NCI-H748 treated with DMSO at 0.1 percent for 48 hours (cell line): ENCODE data around the gene SMIM34.
"Not testable (repeated sequence)": the region's sequence is repeated elsewhere in the genome, so short reads cannot be mapped to it uniquely, and the experiment has no call there.

Source experiments
- DNase-seq: peaks from one replicate; lab custom pipeline; 2025; lab: John Stamatoyannopoulos, UW

SMIM34 gene, protein sequence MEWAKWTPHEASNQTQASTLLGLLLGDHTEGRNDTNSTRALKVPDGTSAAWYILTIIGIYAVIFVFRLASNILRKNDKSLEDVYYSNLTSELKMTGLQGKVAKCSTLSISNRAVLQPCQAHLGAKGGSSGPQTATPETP

DNA sequence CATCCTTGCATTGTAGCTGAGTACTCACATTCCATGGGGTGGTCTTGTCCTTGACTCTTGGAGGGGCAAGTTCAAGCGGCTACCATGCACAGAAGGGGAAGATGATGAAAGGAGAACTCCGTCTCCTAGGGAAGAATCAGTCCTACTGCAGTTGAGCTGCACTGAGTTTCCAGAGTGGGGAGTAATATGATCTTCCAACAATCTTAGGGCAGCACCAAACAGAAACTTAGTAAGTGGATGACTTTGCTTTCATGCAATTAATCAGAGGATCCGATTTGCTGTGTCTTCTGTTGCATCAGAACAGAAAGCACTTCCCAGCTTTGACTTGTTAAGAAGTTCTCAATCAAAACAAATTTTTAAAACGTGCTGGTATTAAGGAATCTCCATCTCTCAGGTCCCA is at the start of gene SMIM34:
TSS of gene SMIM34 (minus strand) at position 147 of the 400 bp plus-strand sequence. CDS start at position 35, 112 bp downstream.
- DNase-seq: not testable (repeated sequence)

DNA sequence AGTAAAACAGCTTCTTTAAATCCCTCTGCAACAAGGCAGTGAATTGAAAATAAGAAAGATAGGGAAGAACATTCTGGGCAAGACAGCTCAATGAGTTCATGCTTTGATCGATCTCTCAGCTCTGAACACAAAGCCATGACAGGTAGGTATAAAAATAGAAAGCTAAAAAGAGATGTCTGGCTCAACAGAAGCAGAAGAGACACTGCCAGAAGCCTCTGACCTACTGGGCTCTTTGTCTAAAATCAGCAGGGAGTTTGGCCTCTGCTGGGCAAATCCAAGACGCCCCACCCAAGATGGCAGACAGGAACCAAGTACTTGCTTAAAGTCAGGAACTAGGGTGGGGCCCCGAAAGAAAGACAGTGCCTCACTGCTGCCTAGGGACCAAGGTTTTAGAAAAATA is 43.6 kb upstream of the SMIM34 start:
- DNase-seq: not testable (repeated sequence)

DNA sequence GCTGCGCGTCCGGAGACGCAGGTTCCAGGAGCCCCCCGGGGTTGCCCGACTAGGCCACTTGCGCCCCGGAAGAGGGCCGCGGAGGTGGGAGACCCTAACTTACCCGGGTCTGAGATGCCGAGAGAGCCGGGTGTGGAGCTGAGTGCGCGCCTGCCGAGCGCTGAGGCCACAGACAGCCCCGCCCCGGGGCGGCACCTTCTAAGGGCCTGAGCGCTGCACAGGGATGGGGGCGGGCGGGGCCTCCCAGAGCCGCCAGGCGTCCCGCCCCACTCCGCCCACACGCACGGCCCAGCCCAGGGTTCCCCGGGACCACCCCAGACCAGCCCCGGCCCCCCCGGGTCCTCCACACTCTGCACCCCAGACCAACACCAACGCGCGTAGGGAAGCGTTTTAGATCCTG is 35.7 kb upstream of the SMIM34 start:
- DNase-seq: not testable (repeated sequence)

DNA sequence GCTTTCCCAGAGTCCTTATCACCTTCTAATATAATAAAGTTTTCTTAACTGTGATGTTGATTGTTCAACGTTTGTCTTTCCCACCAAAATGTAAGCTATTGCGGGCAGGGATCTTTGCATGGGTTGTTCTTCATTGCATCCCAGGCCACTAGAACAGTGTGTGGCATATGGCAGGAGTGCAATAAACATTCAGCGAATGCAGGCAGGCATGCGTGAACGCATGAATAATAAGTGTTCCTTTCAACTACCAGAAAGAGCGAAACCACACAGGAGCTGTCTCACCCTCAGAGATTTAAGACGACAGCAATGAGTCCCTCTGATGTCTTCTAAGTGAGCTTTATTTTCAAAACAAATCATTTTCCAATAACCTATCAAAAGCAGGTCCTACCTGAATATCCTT is 34.5 kb upstream of the SMIM34 start:
- DNase-seq: not testable (repeated sequence)

DNA sequence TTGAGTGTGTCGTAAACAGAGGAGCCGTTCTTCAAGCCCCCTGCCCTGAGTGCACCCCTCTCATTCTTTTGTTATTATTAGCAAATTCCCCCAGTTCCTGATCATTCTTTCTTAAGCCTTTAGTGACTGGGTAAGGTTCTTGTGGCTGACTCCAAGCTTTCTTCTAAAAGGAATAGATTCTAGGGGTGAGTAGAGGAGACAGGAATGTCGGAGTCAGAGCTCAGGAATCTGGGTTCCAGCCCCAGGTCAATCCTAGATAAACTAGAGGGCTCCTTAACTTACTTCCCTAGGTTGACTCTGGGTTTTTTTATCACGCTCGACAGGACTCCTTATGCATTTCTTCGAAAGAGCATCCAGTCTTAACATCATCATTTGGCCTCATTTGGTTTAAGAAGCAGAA is 32.4 kb upstream of the SMIM34 start:
- DNase-seq: not testable (repeated sequence)

DNA sequence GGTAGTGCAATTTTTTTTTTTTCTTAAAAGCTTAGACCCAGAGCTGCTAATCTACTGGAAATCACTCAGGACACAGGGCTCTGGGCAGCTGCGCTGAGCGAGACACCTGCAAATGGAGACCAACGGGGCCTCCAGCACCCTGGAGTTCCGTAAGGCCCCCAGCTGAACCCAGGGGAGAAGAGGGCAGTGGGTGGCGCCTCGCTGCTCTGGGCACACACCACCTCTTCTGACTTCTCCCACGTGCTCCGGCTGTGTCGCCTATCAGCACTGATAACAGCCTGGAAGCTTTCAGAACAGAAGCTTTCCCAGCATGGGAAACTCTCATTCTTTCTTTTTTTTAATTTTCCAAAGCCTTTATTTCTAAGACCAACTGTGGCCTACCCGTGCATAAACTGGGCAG is 31.9 kb upstream of the SMIM34 start:
- not testable (repeated sequence) for DNase-seq

DNA sequence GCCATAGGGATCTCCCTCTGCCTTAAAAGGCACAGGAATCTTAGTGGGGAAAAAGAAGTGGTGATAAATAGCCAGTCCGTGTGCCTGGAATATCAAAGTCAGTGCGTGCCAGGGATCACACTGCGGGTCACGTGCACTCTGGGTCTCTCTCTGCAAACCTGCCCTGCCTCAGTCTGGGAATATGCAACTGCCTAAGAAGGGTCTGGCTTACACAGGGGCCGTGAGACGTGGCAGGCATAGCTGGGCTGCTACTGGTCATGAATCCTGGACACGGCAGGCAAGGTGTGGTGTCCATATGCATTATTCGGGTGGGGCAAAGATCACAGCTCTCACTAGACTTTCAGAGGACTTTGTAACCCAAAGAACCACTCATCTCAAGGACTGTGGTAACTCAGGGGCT is 23.3 kb upstream of the SMIM34 start:
- DNase-seq: not testable (repeated sequence)

DNA sequence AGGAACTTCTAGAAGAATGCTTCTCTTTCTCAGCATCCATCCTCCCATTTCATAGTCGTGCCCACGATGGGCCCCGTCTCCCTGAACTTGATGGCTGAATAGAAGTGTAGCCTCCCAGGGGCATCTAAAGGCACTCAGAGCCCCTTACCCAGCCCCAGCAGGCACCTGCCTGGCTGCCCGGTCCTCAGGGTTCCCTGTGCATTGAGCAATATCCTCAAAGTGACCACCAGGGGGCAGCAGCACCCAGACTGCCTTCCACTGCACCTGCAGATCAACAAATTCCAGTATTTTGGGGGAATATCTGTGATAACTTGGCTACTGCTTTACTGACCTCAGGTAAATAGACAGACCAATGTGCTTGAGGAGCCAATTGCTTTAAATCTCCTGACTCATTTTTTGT is 19.7 kb upstream of the SMIM34 start:
- DNase-seq: not testable (repeated sequence)

DNA sequence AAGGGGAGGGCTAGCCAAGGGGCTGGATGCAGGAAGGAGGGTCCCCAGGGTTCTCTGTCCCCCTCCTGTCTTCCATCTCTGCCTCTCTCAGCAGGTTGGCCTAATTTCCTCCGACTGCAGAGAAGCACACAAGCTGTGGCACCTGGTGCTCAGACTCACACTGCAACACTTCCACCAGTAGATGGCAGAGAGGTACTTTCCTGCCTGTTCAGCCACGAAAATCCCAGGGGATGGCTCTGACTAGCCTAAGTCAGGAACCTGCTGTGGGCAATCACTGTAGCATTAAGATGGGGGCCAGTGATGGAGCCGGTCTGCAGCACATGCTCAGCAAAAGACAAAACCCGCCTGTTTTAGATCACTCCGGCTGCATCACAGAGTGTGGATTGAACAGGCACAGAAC is 6.0 kb upstream of the SMIM34 start:
- not testable (repeated sequence) for DNase-seq

DNA sequence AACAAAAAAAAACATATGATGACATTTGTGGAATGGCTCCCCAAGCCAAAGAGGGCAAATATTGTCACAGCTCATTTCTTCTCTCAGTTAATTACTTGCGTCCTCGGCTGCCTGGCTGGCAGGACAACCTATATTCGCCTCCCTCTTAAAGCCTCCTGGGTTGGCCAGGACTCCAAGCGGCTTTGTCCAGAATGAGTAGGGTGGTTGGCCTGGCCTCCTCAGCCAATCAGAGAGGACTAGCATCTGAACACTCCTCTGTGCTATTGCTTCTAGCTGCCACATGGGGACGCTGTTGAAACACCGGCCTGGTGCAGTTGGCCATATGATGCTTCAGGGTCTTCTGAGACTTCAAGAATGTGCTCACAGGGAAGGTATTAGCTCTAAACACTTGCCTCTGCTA is 4.7 kb upstream of the SMIM34 start:
- not testable (repeated sequence) for DNase-seq

DNA sequence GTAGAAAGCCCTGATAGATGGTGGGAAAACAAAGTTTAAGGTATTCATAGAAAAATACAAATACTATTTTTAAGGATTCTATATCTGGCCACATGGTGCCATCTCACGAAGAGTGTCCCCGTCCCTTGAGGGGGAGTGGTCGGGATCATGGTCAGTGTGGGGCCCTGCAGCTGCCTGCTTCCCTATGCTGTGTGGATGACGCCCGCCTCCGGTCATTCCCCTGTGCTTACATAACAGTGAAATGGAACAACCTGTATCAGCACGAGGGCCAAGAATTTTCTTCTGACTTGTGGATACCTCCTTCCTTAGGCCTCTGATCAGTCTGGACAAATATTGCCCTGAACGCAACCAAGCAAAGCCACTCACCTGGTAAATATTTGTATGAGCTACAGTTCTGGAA is 3.6 kb upstream of the SMIM34 start:
- DNase-seq: not testable (repeated sequence)

DNA sequence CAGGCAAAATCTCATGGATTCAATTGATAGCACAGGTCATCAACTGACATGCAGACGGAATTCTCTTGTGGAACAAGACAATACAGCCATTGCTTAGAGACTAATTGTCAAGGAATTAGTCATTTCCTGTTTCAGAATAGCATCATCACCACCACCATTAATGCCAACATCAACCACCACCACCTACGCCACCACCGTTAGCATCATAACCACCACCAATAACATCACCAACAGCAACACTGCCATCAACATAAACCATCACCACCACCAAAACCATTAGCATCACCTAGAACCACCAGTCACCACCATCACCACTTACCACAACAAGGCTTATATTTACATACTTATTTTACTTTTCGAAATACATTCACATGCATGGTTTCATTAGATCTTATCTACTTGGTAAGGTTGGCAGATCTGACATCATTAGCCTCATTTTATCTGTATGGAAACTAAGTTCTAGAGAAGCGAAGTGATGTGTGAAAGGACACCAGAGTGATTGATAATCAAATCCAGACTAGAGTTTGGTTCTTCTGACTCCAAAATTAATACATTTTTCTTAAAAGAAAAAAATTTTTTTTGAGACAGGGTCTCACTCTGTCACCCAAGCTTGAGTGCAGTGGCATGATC is 6.2 kb downstream of the SMIM34 start:
- not testable (repeated sequence) for DNase-seq

DNA sequence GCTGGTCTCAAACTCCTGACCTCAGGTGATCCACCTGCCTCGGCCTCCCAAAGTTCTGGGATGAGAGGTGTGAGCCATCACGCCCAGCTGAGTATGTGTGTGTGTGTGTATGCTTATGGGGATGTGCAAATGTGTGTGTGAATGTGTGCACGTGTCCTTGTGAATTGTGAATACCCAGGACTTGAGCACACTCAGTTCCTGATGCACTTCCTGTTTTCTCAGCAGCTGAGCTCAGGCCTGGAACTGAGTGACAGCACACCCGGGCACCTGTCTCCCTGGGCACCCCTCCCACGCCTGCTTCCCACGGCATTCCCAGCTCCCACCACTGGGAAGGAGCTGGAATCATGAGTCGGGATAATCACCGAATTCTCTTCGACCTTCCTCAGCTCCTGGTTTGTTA is 16.5 kb downstream of the SMIM34 start:
- not testable (repeated sequence) for DNase-seq

DNA sequence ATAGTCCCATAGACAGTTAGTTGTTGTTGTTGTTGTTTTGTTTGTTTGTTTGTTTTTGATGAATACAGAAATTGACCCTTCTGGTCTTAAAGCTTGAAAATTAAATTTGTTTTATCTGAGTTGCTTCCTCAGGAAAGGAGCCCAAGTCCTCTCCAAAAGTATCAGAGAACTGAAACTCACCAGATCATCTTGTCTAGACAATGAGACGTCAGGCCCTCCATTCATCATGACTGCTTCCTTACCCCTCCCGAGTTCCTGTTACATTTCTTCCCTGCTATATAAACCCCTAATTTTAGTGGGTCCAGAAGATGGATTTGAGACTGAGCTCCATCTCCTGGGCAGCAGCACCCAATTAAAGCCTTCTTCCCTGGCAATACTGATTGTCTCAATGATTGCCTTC is 17.1 kb downstream of the SMIM34 start:
- DNase-seq: not testable (repeated sequence)

DNA sequence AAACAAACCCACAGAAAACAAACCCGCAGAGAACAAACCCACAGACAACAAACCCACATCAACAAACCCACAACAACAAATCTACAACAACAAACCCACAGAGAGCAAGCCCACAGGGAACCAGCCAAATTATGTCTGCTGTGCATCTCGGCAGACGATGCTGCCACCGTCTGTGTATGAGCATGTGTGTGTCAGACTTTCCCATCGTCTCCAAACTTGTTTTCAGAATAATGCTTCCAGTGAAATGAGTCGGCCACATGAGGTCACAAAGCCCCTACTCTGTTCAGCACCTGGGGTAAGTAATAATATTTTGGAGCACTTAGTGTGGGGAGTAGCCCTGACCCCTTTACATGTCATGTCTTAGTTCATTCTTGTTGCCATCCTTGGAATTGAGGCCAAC is 17.6 kb downstream of the SMIM34 start:
- DNase-seq: not testable (repeated sequence)

DNA sequence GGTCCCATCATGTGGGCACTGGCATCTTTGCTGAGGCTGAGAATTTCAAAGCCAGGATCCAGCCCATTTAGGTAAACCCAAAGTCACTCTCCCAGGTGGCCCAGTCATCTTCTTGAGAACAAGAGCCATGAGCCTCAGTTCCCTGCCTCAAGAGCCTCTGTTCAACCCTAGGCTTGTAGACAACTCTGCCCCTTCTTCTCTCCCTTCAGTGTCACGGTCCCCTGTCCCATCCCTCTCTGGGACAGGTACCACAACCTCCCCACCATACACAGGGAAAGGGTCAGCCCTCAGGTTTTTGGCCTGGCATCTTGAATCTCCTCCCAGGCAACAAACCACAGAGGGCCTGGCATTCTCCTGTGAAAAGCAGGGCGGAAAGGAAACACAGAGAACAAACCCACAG is 18.1 kb downstream of the SMIM34 start:
- not testable (repeated sequence) for DNase-seq

DNA sequence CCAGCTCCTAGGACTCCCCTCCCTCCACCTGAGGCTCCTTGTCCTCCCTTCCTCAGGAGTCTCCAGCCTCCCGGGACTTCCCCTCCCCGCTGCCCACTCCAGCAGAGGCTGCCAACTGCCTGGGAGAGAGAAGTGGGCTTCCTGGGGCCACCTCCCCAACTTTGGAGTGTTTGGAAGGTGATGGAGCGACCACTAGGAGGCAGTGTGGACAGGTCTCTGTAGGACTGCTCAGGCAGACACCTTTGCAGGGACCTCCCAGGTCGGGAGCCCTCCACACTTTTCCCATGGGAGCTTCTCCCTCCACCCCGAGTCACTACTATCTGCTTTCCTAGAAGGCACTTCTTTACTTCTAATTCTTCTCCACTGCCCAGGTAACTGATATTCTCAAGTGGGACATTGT is 19.0 kb downstream of the SMIM34 start:
- not testable (repeated sequence) for DNase-seq

DNA sequence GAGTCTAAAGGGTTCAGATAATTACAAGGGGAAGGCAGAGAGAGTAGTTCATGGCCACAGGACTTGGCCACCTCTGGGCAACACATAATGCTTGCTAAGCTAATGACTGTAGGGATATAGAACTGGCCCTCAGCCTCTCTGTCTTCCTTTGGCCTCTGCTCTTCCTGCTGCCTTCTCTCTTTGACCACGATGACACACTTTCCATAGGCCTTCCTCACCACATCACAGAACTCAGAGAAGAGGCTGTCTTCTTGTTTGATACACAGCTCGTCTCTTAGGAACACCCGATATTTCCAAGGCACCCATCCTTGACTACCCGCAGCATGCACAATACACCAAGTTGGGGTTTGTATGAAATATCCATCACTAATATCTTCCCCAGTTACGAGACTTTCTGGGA is 23.2 kb downstream of the SMIM34 start:
- not testable (repeated sequence) for DNase-seq

DNA sequence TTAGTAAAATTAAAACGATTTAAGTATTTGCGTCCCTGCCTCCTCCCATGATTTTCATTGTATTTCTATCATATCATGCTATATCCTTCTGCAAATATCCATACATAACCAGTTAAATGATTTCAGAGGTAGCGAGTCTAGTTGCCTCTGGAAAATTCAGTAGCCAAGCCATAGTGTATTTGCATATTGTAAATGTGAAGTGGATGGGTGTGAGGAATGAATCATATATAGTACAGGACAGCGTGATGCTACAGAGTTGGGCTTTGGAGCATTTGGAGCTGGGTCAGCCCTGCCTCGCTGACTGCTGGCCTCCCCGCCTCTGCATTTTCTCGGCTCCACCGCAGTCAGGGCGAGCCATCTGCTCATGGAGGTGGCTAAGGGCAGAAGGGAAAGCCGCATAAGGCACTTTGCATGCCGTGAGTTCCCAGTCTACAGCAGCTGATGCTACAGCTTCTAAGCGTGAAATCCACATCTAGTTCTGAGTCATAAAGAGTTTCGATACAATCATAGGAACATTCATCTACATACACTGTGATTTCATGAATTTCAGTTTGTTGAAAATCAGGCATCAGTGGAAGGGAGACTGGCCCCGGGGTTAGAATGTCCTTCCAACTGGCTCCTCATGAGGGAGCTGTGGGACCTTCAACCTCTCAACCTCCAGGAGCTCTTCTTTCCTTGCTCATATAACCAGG is 39.9 kb downstream of the SMIM34 start:
- not testable (repeated sequence) for DNase-seq

DNA sequence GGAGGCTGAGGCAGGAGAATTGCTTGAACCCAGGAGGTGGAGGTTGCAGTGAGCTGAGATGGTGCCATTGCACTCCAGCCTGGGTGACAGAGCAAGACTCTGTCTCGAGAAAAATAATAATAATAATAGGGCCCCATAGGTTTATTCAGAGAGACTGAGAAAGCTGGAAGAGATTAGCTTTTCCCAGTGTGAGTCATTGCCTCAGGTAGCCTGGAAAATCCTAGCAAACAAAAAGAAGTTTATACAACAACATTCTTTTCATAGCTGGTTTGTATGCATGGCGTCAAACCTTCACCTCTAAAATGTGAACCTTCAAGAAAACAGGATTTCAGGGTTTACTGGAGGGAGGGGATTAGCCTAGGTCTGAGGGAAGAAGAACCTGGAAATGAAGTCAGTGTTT is 40.6 kb downstream of the SMIM34 start:
- not testable (repeated sequence) for DNase-seq

DNA sequence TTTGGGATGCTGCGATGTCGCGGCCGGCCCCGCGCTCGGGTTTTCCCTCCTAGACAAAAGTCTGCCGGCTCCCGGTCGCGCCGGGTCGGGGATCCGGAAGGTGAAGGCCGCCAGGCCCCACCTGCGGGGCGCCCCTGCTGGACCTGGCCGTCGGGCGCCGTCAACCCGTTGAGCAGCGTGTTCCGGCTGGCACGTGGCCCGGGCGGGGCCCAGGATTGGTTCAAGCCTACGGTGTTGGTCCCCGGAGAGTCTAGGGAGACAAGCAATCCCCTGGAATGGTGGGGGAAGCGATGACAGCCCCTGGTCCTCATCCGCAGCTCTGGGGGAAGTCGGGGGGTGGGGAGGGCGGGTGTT is 48.2 kb downstream of the SMIM34 start:
- DNase-seq: not testable (repeated sequence)

DNA sequence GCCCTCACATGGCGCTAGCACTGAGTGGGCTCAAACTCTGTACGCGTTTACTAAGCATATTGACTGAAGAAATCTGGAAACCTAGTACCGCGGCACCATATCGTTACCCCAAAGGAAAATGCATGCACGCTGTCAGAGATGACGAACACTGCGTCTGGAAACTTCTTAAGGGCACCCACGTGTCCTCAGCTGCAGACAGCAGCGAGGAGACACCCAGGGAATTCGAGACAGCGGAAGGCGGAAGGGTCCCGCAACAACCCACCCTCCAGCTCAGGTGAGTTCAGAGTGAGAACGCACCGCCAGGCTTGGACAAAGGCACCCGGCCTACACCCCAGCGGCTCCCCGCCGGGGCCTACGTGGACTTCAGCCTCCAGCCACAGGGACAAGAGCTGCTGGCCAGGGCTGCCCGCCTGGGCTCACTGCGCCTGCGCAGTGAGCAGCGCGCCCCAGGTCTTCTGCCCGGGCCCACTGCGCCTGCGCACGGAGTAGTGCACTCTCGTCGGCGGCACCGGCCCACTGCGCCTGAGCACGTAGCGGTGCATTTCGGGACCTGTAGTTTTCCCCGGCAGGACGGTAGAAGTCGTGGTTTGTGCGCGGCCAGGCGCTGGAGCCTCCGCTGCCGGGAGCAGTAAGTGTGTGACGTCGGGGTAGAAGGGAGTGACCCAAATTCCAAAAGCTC is 48.7 kb downstream of the SMIM34 start, which contains the start of gene SMIM11:
TSS of gene SMIM11 (plus strand) at position 568 of the 679 bp plus-strand sequence. CDS start 3,998 bp downstream, outside the sequence.
- not testable (repeated sequence) for DNase-seq

DNA sequence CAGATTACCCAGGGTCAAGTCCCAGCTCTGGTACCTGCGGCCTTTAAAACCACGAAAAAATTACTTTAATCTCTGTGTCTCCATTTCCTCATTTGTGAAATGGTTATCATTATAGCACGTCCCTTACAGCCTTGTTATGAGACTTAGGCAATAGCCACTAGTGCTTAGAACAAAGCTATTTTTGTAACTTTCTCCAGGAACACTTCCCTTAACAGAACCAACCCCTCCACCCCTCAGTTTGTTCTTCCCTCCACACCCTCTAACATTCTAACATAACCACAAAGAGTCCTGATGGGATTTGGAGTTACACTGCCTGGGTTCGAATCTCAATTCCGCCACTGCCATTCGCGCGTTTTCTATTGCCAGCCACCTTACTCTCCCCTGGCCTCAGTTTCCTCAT is 49.3 kb downstream of the SMIM34 start:
- not testable (repeated sequence) for DNase-seq
